GM23248 (cell line): ENCODE data around the gene KCTD14.

Experiments
- EZH2 ChIP-seq: fragments of 200-600 bp; sonication (generic); IDR thresholded peaks from 2 replicates; pipeline ENCODE4 v1.6.1; 2018; ENCODE audit warnings: antibody characterized with exemption, mild to moderate bottlenecking; ENCODE audit not compliant: insufficient read depth, poor library complexity, severe bottlenecking
- EZH2phosphoT487 ChIP-seq: fragments of 200-600 bp; sonication (generic); IDR thresholded peaks from 2 replicates; pipeline ENCODE4 v1.6.1; 2018; ENCODE audit warnings: antibody characterized with exemption, moderate library complexity, mild to moderate bottlenecking, low read depth; ENCODE audit not compliant: insufficient read depth

GRCh38 chr11:78015878-78016277, 7.2 kb downstream of the KCTD14 start:
- TF ChIP-seq EZH2, result no peak
- no peak for TF ChIP-seq EZH2phosphoT487
